Pulmonary artery endothelial cell (primary cell): Measurements from ENCODE around the gene ESYT2. TPM values are rescaled to one million over a fixed set of nuclear protein-coding genes. Genes with fewer than 3 reads are reported as not detected.

Source experiments
- DNase-seq: peaks from one replicate; pipeline ENCODE4 v3.0.0-alpha.2; 2011; ENCODE audit warnings: low read depth, low spot score
- total RNA-seq: library from RNA; depleted of rRNA; stranded (reverse); fragments of >200 nt; gene quantifications from 2 replicates; pipeline ENCODE4 v1.2.3, GENCODE V29; 2014

ESYT2 gene
- total RNA-seq, 1 donor from 2014 or later: 61.3 TPM

- no peak for DNase-seq
Measured at GRCh38 chr7:158804335-158804734, 25.0 kb downstream of the ESYT2 start.

DNA sequence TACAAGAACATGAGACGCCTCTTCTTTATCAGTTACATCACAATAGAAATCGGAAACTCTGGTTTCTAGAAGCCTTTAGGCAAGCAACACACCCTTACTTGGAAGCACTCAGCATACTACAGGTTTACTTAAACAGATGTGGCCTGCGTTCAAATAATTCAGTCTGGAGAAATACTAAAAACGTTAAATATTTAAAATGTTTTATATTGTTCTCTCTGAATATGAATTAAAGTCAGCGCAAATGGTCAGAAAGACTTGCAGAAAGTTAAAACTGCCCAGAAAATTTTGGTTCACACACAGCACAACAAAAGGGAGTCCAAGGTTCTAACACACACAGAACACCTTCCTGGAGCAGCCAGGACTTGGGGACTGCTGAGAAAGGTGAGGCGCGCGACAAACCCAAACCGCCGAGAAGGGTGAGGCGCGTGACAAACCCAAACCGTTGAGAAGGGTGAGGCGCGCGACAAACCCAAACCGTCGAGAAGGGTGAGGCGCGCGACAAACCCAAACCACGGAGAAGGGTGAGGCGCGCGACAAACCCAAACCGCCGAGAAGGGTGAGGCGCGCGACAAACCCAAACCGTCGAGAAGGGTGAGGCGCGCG, 25.8 kb downstream of the ESYT2 start:
- no peak for DNase-seq

GRCh38 chr7:158802535-158803366, 26.6 kb downstream of the ESYT2 start:
- no peak for DNase-seq

GRCh38 chr7:158798741-158799140, 30.6 kb downstream of the ESYT2 start:
- DNase-seq: no peak

GRCh38 chr7:158796667-158797066, 32.6 kb downstream of the ESYT2 start:
- no peak for DNase-seq

GRCh38 chr7:158795272-158795671, 34.0 kb downstream of the ESYT2 start:
- DNase-seq: no peak

- DNase-seq: no peak
Measured at GRCh38 chr7:158791107-158791506, 38.2 kb downstream of the ESYT2 start.

GRCh38 chr7:158789842-158790241, 39.5 kb downstream of the ESYT2 start:
- no peak for DNase-seq

- no peak for DNase-seq
Measured at GRCh38 chr7:158786898-158787297, 42.4 kb downstream of the ESYT2 start.

DNA sequence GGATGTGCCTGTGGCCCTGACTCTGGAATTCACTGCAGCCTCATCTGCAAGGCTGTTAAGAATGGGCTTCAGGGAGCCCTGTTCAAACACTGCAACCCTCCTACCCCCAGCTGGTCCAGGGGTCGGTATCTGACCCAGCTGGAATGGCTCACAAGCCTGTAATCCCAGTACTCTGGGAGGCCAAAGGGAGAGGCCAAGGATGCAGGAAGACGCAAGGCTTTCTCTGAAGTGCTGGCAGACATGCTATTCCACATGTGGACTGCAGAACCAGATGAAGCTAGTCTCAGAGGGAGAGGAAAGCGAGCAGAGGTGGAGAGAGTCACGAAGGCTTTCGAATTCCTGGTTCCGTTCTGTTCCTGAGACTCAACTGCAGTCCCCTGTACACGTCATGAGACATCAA, 45.0 kb downstream of the ESYT2 start:
- DNase-seq: no peak

DNA sequence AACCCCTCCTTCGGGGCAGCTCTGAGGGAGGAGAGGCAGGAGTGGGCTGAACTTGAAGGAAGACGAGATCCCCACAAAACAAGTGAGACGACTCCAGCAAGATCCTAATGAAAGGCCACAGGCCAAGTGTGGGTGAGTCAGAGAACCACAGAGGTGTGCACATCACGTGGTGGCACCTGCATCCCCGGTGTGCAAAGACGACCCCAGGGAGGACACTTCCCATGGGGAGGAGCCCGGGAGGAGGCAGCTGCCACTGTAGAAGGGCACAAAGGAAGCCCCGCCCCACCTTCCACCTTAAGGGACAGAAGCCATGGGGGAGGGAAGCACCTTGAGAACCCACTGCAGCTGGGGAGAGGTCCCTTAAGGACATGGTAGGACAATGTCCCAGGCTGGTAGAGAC, 45.7 kb downstream of the ESYT2 start:
- DNase-seq: no peak

DNA sequence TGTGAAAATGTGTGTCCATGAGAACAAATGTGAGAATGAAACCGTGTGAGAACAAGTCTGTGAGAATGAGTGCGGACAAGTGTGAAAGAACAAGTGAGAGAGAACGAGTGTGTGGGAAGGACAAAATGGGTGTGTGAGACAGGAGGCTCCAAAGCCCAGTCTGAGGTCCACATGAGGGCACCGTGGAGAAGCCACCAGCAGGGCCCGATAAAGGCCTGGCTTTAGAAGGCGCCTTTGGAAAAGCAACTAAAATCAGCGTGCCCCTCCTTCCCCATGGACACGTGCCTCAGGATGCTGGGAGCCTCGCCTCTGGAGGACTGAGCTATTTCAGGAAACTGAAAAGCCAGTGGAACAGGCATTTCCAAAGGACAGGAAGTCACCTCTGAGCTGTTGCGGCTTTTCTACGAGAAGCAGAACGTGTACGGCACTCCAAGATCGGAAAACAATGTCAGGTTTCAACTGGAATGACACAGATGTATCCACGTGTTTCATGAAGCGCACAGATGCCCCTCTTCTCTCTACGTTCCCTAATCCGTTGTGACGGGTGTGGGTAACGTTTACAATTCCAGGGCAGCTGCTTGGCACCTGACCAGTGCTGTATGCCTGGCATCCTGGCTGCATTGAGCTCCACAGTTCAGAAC, 46.4 kb downstream of the ESYT2 start:
- peak; percentile 48 for DNase-seq

GRCh38 chr7:158781974-158782664, 47.2 kb downstream of the ESYT2 start:
- DNase-seq: no peak

DNA sequence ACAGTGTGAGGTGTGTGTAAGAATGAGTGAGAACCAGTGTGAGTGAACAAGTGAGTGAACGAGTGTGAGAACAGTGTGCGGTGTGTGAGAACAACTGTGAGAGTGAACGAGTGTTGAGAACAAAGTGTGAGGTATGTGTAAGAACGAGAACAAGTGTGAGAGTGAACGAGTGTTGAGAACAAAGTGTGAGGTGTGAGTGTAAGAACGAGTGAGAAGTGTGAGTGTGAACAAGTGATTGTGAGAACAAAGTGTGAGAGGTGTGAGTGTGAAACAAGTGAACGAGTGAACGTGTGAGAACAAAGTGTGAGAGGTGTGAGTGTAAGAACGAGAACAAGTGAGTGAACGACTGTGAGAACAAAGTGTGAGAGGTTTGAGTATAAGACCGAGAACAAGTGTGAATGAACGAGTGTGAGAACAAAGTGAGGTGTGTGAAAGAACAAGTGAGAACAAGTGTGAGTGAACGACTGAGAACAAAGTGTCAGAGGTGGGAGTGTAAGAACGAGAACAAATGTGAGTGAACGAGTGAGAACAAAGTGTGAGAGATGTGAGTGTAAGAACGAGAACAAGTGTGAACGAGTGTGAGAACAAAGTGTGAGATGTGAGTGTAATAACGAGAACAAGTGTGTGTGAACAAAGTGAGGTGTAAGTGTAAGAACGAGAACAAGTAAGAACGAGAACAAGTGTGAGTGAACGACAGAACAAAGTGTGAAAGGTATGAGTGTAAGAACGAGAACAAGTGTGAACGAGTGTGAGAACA, 47.9 kb downstream of the ESYT2 start:
- DNase-seq: no peak

DNA sequence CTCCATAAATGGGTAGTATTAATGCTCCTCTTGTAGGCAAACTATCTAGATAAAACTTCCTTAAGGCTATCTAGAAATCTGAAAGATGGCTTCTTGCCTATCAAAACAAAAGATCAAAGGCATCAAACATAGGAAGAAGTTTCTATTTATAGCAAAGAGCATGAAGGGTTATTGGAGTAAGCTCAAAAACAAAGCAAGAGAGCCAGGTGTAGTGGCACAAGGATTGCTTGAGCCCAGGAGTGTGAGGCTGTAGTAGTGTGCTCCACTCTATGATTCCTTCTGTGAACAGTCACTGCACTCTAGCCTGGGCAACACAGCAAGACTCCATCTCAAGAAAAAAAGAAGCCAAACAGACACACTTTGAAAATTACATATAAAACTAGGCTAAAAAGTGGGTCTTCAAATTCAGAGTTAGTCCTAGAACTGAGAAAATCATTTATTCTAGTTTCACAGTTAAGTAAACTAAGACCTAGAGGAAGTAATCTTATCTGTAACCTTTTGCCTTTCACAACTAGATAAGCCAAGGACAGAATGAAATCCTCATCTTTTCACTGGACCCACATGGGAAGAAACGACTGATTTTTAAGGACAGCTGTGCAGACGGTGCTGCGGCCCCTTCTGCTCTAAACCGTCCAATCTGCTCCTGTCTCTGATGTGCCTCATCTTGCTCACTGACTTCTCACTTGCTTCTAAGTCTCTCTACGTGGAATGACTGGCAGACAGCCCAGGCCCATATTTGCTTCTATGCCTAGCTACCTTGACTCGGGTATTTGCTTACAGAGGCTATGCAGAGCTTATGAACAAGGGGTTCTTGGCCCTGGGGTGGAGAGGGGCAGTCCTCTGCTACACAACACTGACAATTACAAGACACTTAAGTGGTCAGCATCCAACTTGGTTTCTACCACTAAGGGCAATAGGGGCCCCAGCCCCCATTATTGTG, 50.0 kb downstream of the ESYT2 start:
- DNase-seq: no peak

- no peak for DNase-seq
Measured at GRCh38 chr7:158778471-158778870, 50.8 kb downstream of the ESYT2 start.

- no peak for DNase-seq
Measured at GRCh38 chr7:158777793-158778192, 51.5 kb downstream of the ESYT2 start.

- no peak for DNase-seq
Measured at GRCh38 chr7:158776474-158776873, 52.8 kb downstream of the ESYT2 start.

DNA sequence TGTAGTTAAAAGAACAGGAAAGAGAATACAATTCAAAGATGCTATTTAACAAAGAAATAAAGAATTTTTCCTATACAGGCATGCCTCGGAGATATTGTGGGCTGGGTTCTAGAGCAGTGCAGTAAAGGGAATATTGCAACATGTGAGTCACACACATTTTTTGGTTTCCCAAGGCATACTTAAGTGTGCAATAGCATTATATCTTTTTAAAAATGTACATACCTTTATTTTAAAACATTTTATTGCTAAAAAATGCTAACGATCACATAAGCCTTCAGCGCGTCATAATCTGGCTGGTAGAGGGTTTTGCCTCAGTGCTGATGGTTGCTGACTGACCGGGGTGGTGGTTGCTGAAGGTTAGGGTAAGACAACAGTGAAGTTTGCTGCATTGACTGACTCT, 54.4 kb downstream of the ESYT2 start:
- no peak for DNase-seq

DNA sequence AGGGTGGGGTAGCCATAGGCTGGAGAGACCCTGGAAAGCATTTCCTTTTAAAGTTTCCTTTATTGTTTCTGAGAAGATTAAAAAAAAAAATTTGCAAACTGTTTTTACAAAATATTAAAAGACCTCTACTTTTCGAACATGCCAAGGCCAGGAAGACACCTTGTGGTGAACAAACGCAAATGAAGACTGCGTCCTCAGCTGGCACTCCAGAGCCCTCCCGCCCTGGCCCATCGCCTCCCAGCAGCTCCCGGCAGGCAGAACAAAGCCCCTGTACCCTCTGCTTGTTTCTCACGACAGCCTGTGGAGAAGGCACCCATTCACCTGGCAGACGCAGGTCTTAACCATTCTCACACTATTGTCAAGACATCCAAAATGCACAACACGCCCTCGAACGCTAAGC, 56.4 kb downstream of the ESYT2 start:
- no peak for DNase-seq
